ENCODE data around the gene G0S2.

GRCh38 chr1:209655411-209656231 is 19.6 kb upstream of the G0S2 start:
- TF ChIP-seq, protein P1, sequence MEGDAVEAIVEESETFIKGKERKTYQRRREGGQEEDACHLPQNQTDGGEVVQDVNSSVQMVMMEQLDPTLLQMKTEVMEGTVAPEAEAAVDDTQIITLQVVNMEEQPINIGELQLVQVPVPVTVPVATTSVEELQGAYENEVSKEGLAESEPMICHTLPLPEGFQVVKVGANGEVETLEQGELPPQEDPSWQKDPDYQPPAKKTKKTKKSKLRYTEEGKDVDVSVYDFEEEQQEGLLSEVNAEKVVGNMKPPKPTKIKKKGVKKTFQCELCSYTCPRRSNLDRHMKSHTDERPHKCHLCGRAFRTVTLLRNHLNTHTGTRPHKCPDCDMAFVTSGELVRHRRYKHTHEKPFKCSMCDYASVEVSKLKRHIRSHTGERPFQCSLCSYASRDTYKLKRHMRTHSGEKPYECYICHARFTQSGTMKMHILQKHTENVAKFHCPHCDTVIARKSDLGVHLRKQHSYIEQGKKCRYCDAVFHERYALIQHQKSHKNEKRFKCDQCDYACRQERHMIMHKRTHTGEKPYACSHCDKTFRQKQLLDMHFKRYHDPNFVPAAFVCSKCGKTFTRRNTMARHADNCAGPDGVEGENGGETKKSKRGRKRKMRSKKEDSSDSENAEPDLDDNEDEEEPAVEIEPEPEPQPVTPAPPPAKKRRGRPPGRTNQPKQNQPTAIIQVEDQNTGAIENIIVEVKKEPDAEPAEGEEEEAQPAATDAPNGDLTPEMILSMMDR (IDR thresholded peaks at IDR 0.05) = no peak
- TF ChIP-seq EP300 (IDR thresholded peaks at IDR 0.05) = no peak
- TF ChIP-seq POLR2A (IDR thresholded peaks at IDR 0.05) = no peak

Data from ovary (tissue), 3 donors.